HG03432 (cell line): ENCODE data around the gene CPSF7.

ENCODE experiments used
- ATAC-seq: cut with Tn5 transposase; IDR thresholded peaks from one replicate; pipeline ENCODE4 v1.9.1; 2021; ENCODE audit warnings: mild to moderate bottlenecking, moderate library complexity; ENCODE audit not compliant: unreplicated experiment

The CPSF7 gene

GRCh38 chr11:61357894-61358239 lies 71.9 kb downstream of the CPSF7 start:
- no peak for ATAC-seq

DNA sequence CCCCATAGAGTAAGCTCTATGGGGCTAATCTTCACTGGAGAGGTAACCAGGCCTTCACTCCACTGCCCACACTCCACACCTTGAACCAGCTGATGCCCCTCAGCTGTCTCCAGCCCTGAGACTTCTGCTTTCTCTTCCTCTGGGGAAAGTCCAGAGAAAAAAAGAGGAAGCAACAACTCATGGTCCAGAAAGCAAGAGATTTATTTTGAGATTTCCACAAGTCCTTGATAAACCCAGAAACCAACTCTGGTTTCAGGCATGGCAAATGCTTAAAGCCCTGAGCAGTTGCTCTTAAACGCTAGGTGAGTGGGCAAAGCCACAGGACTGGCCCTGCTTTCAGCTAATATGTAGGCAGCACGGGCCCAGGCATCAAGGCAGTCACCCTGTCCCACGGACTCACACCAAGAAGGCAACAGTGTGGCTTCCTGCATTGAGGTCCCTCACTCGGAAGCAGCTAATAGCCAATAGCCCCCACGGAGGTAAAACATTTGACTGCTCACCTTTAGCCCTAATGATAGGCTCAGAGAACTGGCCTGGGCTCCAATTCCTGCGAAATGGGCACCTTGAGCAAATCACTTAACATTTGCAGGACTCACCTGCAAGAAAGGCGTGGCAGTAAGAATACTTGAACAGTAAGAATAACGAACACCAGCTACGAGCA lies 72.4 kb downstream of the CPSF7 start:
- peak; percentile 54 for ATAC-seq

DNA sequence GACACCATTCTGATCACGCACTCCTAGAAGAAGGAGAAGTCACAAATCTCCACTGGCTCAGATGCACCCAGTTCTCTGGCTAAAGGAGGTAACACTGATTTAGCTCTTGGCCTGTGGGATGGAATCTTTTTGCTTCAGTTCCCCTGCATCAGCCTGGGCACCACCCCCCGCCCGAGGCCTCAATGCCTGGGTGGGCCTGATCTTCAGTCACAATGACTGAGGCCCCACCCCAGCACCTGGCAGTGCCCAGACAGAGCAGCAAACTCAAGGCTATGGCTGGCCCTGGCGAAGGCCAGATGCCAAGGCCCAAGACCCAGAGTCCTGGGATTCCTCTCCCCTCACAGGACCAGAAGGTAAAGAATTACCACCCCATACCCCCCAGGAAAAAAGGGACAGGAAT lies 73.1 kb downstream of the CPSF7 start:
- no peak for ATAC-seq

- ATAC-seq = no peak
Observed at GRCh38 chr11:61354208-61354607, 75.6 kb downstream of the CPSF7 start.

- no peak for ATAC-seq
Observed at GRCh38 chr11:61353131-61354067, 76.4 kb downstream of the CPSF7 start.
